SK-N-SH (cell line): ENCODE data around the gene LY6G6C. TPM values are rescaled to one million over a fixed set of nuclear protein-coding genes. Genes with fewer than 3 reads are reported as not detected.

Experiments used
- CTCF ChIA-PET: fragments of 300-600, 350-600 bp; formaldehyde crosslinking; extraction: SDS; loops from one replicate; lab custom pipeline; 2021; lab: Yijun Ruan, JAX
- POLR2A ChIA-PET: fragments of 350-600 bp; sonication (Branson Sonifier 250); formaldehyde crosslinking; extraction: SDS; loops from one replicate; lab custom pipeline; 2020; ENCODE audit warnings: antibody characterized with exemption, inconsistent platforms; lab: Yijun Ruan, JAX
- DNase-seq: peaks from one replicate; pipeline ENCODE4 v3.0.0; 2012
- H2AFZ ChIP-seq: fragments of 200-600 bp; sonication (generic); 2 replicates; pipeline ENCODE4 v1.8.1; 2016; ENCODE audit warnings: antibody characterized with exemption, mild to moderate bottlenecking, low read depth
- H3F3A ChIP-seq: fragments of 200-600 bp; sonication (generic); replicated peaks from 2 replicates; pipeline ENCODE3; 2016; ENCODE audit warnings: antibody characterized with exemption, mild to moderate bottlenecking; ENCODE audit not compliant: insufficient read depth
- H3K27ac ChIP-seq, 2 experiments: fragments of 200-500 bp in 1 of 2; fragments of 200-600 bp in 1 of 2; sonication (Bioruptor generic) in 1 of 2; sonication (generic), shearing (Covaris generic) in 1 of 2; 2 replicates each; pipeline versions ENCODE4 v1.5.1 to v1.6.1; 2014 to 2016; ENCODE audit warnings: low read depth in 2 of 2, inconsistent platforms in 1 of 2, low read length in 1 of 2, mild to moderate bottlenecking in 1 of 2, mixed read lengths in 1 of 2
- H3K27me3 ChIP-seq: fragments of 200-600 bp; sonication (generic), shearing (Covaris generic); 2 replicates; pipeline ENCODE4 v1.6.1; 2016; ENCODE audit warnings: mixed run types; ENCODE audit not compliant: insufficient read depth
- H3K36me3 ChIP-seq, 2 experiments: fragments of 200-500 bp in 1 of 2; fragments of 200-600 bp in 1 of 2; sonication (Bioruptor generic) in 1 of 2; sonication (generic) in 1 of 2; replicated peaks in 1 of 2; 2 replicates each; pipeline versions ENCODE3 to v1.5.1; 2014 to 2016; ENCODE audit warnings: low read length in 1 of 2, mild to moderate bottlenecking in 1 of 2; ENCODE audit not compliant: insufficient read depth in 2 of 2, control insufficient read depth in 1 of 2
- H3K4me1 ChIP-seq, 2 experiments: fragments of 200-500 bp in 1 of 2; fragments of 200-600 bp in 1 of 2; sonication (Bioruptor generic) in 1 of 2; sonication (generic), shearing (Covaris generic) in 1 of 2; 2 replicates each; pipeline versions ENCODE4 v1.5.1 to v1.6.1; 2014 to 2016; ENCODE audit warnings: low read depth in 1 of 2, low read length in 1 of 2, mixed run types in 1 of 2; ENCODE audit not compliant: insufficient read depth in 2 of 2, control insufficient read depth in 1 of 2
- H3K4me2 ChIP-seq: fragments of 200-600 bp; sonication (generic), shearing (Covaris generic); 2 replicates; pipeline ENCODE4 v1.6.1; 2017; ENCODE audit warnings: mixed run types
- H3K4me3 ChIP-seq, 2 experiments: fragments of 200-500 bp in 1 of 2; fragments of 200-600 bp in 1 of 2; sonication (Bioruptor generic) in 1 of 2; sonication (generic), shearing (Covaris generic) in 1 of 2; 2 replicates each; pipeline versions ENCODE4 v1.5.1 to v1.8.1; 2014 to 2016; ENCODE audit warnings: low read depth in 2 of 2, inconsistent platforms in 1 of 2, low read length in 1 of 2, mild to moderate bottlenecking in 1 of 2, mixed read lengths in 1 of 2, moderate library complexity in 1 of 2
- H3K79me2 ChIP-seq: fragments of 200-600 bp; sonication (generic); 2 replicates; pipeline ENCODE4 v1.8.1; 2017; ENCODE audit warnings: mild to moderate bottlenecking; ENCODE audit not compliant: insufficient read depth
- H3K9ac ChIP-seq: fragments of 200-600 bp; sonication (generic); 2 replicates; pipeline ENCODE4 v1.6.1; 2017; ENCODE audit warnings: mixed run types
- H3K9me2 ChIP-seq: fragments of 200-600 bp; sonication (generic); 2 replicates; pipeline ENCODE4 v1.6.1; 2017; ENCODE audit warnings: mixed run types
- H3K9me3 ChIP-seq: fragments of 200-600 bp; sonication (generic); 2 replicates; pipeline ENCODE4 v1.6.1; 2017; ENCODE audit warnings: mixed run types, mild to moderate bottlenecking, moderate library complexity
- H4K20me1 ChIP-seq: fragments of 200-600 bp; sonication (generic); 2 replicates; pipeline ENCODE4 v1.6.1; 2017; ENCODE audit warnings: mild to moderate bottlenecking, mixed run types; ENCODE audit not compliant: insufficient read depth
- CTCF ChIP-seq: fragments of 200-600 bp; sonication (generic); IDR thresholded peaks from 2 replicates; pipeline ENCODE4 v1.6.1; 2017; ENCODE audit warnings: antibody characterized with exemption, mild to moderate bottlenecking, moderate library complexity
- EP300 ChIP-seq, 2 experiments: IDR thresholded peaks; 2 replicates each; pipeline versions ENCODE4 v1.4.0 to v1.6.1; 2012; ENCODE audit warnings: borderline replicate concordance in 1 of 2, low read depth in 1 of 2, low read length in 1 of 2
- FOSL2 ChIP-seq: IDR thresholded peaks from 2 replicates; pipeline ENCODE4 v1.4.0; 2012; ENCODE audit warnings: low read depth, mild to moderate bottlenecking, moderate library complexity, borderline replicate concordance
- GATA2 ChIP-seq: sonication (generic); formaldehyde crosslinking; IDR thresholded peaks from 2 replicates; pipeline ENCODE4 v1.5.0; 2020; ENCODE audit warnings: mild to moderate bottlenecking, missing genetic modification reagents
- MEF2A ChIP-seq: IDR thresholded peaks from 2 replicates; pipeline ENCODE4 v1.4.0; 2012; ENCODE audit warnings: low read depth, borderline replicate concordance
- NRF1 ChIP-seq: IDR thresholded peaks from 2 replicates; pipeline ENCODE4 v1.6.1; 2012; ENCODE audit warnings: low read depth, mild to moderate bottlenecking, low read length
- PBX3 ChIP-seq: IDR thresholded peaks from 2 replicates; pipeline ENCODE4; 2012
- POLR2AphosphoS5 ChIP-seq: IDR thresholded peaks from 2 replicates; pipeline ENCODE4 v1.6.1; 2012; ENCODE audit warnings: low read depth, low read length
- RAD21 ChIP-seq: IDR thresholded peaks from 2 replicates; pipeline ENCODE4 v1.6.1; 2012; ENCODE audit warnings: mild to moderate bottlenecking, low read length
- RXRA ChIP-seq: IDR thresholded peaks from 2 replicates; pipeline ENCODE4 v1.4.0; 2012; ENCODE audit warnings: low read depth, mild to moderate bottlenecking, borderline replicate concordance
- USF1 ChIP-seq: IDR thresholded peaks from 2 replicates; pipeline ENCODE4 v1.4.0; 2012; ENCODE audit warnings: low read depth, borderline replicate concordance
- YY1 ChIP-seq: IDR thresholded peaks from 2 replicates; pipeline ENCODE4 v1.4.0; 2012; ENCODE audit warnings: low read depth, mild to moderate bottlenecking
- WGBS: methylation state at CpG from one replicate; pipeline ENCODE4 v1.1.6; 2017; ENCODE audit warnings: low lambda C conversion rate; 5-methylcytosine and 5-hydroxymethylcytosine counted together
- polyA plus RNA-seq, 3 experiments: library from polyadenylated mRNA; depleted of rRNA; stranded (reverse); fragments of >200 nt; gene quantifications; 2 replicates each; pipeline ENCODE4 v1.2.3, GENCODE V29; 2012
- TF ChIP-seq, protein P1 (sequence below): IDR thresholded peaks from 2 replicates; pipeline ENCODE4 v1.4.0; 2012; ENCODE audit warnings: low read depth
- TF ChIP-seq, protein P2 (sequence below): IDR thresholded peaks from 2 replicates; pipeline ENCODE4 v1.4.0; 2012; ENCODE audit warnings: low read depth, borderline replicate concordance

LY6G6C gene
- polyA plus RNA-seq, 1 of the 3 experiments (the other 2 are of a cell fraction), result not detected

- H3K9me3 ChIP-seq, result no peaks in the 10 kb centered on the region
- H3K27ac ChIP-seq, result no peak overlapping the region
- H3K4me3 ChIP-seq, result no peak overlapping the region
- no peak overlapping the region for H3K4me2 ChIP-seq
- no peak for DNase-seq
- peaks cover 23 to 28% of the 10 kb centered on the region in 2 experiments for H3K36me3 ChIP-seq
- peaks cover 11 to 12% of the 10 kb centered on the region in 2 experiments; a peak in 1 of 4 replicates for H3K4me1 ChIP-seq
- TF ChIP-seq CTCF (no peak), GATA2 (CRISPR knock-in tag) (no peak), POLR2AphosphoS5 (no peak), FOSL2 (no peak), MEF2A (no peak), RXRA (no peak)
- no peaks in the 10 kb centered on the region for H3K9me2 ChIP-seq
- POLR2A ChIA-PET, result interaction anchor here (0.5 kb wide), 1 partner anchor 107 kb away, joined by 3 read pairs; no protein-coding TSS in a partner anchor
- 92% methylated on average over 12 of the region's 12 CpGs for WGBS
- peaks cover 13% of the 10 kb centered on the region; the same call in 1 of the 2 replicates for H3K79me2 ChIP-seq
- peaks cover 12% of the 10 kb centered on the region for H3F3A ChIP-seq
- no peak overlapping the region for H3K9ac ChIP-seq
- no peak overlapping the region for H2AFZ ChIP-seq
- H3K27me3 ChIP-seq, result no peaks in the 10 kb centered on the region
- H4K20me1 ChIP-seq, result peaks cover 6% of the 10 kb centered on the region; the same call in 1 of the 2 replicates
- CTCF ChIA-PET, result no interaction called here
Observed at GRCh38 chr6:31725502-31726350, 4.2 kb upstream of the LY6G6C start.

- peaks cover 9% of the 10 kb centered on the region; the same call in 1 of the 2 replicates for H3K79me2 ChIP-seq
- no peak overlapping the region for H3K9ac ChIP-seq
- peaks cover 5% of the 10 kb centered on the region; the same call in 1 of the 2 replicates for H4K20me1 ChIP-seq
- no peak overlapping the region for H3K27ac ChIP-seq
- H3K4me1 ChIP-seq, result peaks cover 6 to 7% of the 10 kb centered on the region in 2 experiments; a peak in 1 of 4 replicates
- H3K27me3 ChIP-seq, result no peaks in the 10 kb centered on the region
- H2AFZ ChIP-seq, result no peak overlapping the region
- DNase-seq, result no peak
- no peaks in the 10 kb centered on the region for H3K9me3 ChIP-seq
- H3K9me2 ChIP-seq, result no peaks in the 10 kb centered on the region
- no peak overlapping the region for H3K4me2 ChIP-seq
- H3K4me3 ChIP-seq, result no peak overlapping the region
- ChIA-PET CTCF (interaction anchor here (0.9 to 1.6 kb wide), 4 partner anchors 10 to 72 kb away, joined by 3 to 4 read pairs (median 4); partner anchors contain the start of gene VARS1), POLR2A (no interaction called here)
- peaks cover 21 to 26% of the 10 kb centered on the region in 2 experiments for H3K36me3 ChIP-seq
- peaks cover 4% of the 10 kb centered on the region for H3F3A ChIP-seq
- 96% methylated on average over 17 of the region's 25 CpGs for WGBS
- no peak for TF ChIP-seq POLR2AphosphoS5
- TF ChIP-seq GATA2 (CRISPR knock-in tag), result no peak
- no peak for TF ChIP-seq FOSL2
- no peak for TF ChIP-seq NRF1
- TF ChIP-seq EP300 (IDR thresholded peaks at IDR 0.05; ENCODE audit: borderline replicate concordance in 1 of 2, low read depth in 1 of 2, low read length in 1 of 2), result no peak
- no peak for TF ChIP-seq USF1
- no peak for TF ChIP-seq PBX3
- TF ChIP-seq YY1, result no peak
- TF ChIP-seq, protein P1, sequence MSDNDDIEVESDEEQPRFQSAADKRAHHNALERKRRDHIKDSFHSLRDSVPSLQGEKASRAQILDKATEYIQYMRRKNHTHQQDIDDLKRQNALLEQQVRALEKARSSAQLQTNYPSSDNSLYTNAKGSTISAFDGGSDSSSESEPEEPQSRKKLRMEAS, result no peak
- no peak for TF ChIP-seq CTCF
- TF ChIP-seq RAD21, result no peak
- TF ChIP-seq, protein P2, sequence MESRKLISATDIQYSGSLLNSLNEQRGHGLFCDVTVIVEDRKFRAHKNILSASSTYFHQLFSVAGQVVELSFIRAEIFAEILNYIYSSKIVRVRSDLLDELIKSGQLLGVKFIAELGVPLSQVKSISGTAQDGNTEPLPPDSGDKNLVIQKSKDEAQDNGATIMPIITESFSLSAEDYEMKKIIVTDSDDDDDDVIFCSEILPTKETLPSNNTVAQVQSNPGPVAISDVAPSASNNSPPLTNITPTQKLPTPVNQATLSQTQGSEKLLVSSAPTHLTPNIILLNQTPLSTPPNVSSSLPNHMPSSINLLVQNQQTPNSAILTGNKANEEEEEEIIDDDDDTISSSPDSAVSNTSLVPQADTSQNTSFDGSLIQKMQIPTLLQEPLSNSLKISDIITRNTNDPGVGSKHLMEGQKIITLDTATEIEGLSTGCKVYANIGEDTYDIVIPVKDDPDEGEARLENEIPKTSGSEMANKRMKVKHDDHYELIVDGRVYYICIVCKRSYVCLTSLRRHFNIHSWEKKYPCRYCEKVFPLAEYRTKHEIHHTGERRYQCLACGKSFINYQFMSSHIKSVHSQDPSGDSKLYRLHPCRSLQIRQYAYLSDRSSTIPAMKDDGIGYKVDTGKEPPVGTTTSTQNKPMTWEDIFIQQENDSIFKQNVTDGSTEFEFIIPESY, result no peak
Observed at GRCh38 chr6:31723980-31724691, 2.6 kb upstream of the LY6G6C start.
